ENCODE results near the gene TRMT44.

GRCh38 chr4:8410066-8410625 is 30.4 kb upstream of the TRMT44 start:
- TF ChIP-seq TAF1 (IDR thresholded peaks at IDR 0.05; ENCODE audit: low read depth) (no peak), ZBTB7A (IDR thresholded peaks at IDR 0.05; ENCODE audit: low read depth) (no peak), YY1 (IDR thresholded peaks at IDR 0.05; ENCODE audit: low read depth) (no peak), MAX (IDR thresholded peaks at IDR 0.05) (no peak), EP300 (IDR thresholded peaks at IDR 0.05; ENCODE audit: borderline replicate concordance) (no peak), CREB1 (IDR thresholded peaks at IDR 0.05; ENCODE audit: low read depth) (no peak), RAD21 (IDR thresholded peaks at IDR 0.05; ENCODE audit: low read depth) (no peak), CEBPB (IDR thresholded peaks at IDR 0.05) (no peak), NFIC (IDR thresholded peaks at IDR 0.05) (no peak), TEAD4 (IDR thresholded peaks at IDR 0.05) (no peak), REST (IDR thresholded peaks at IDR 0.05; ENCODE audit: low read depth) (no peak), TCF12 (IDR thresholded peaks at IDR 0.05; ENCODE audit: low read depth) (no peak)
